NB4 (cell line): ENCODE data around the gene ZNF366.

Source experiments
- CTCF ChIP-seq: IDR thresholded peaks from one replicate; pipeline ENCODE4 v1.5.1; 2012; ENCODE audit warnings: low read depth, low read length
- MAX ChIP-seq: IDR thresholded peaks from 2 replicates; pipeline ENCODE4 v1.6.1; 2011; ENCODE audit warnings: low read depth, low read length
- POLR2A ChIP-seq: IDR thresholded peaks from 2 replicates; pipeline ENCODE4 v1.6.1; 2011; ENCODE audit warnings: mild to moderate bottlenecking; ENCODE audit not compliant: insufficient read length; ENCODE audit errors: extremely low read depth

GRCh38 chr5:72479921-72480320 is 27.3 kb downstream of the ZNF366 start:
- TF ChIP-seq CTCF (no peak), MAX (no peak), POLR2A (no peak)
